GM23248 (cell line): ENCODE measurements around the gene BICDL2. TPM values are rescaled to one million over a fixed set of nuclear protein-coding genes. Genes with fewer than 3 reads are reported as not detected.
A peak's percentile ranks its signal among the peaks of the same experiment; 100 is the strongest.

Experiments used
- DNase-seq: peaks from one replicate; pipeline ENCODE4 v3.0.0-alpha.2; 2015
- H2AFZ ChIP-seq: fragments of 200-600 bp; sonication (generic); 2 replicates; pipeline ENCODE4 v1.6.1; 2016; ENCODE audit warnings: antibody characterized with exemption
- H3F3A ChIP-seq: fragments of 200-600 bp; sonication (generic); 2 replicates; pipeline ENCODE4 v1.6.1; 2016; ENCODE audit warnings: mild to moderate bottlenecking, antibody characterized with exemption, mixed run types; ENCODE audit not compliant: insufficient read depth
- H3K27ac ChIP-seq: fragments of 200-600 bp; sonication (generic); 2 replicates; pipeline ENCODE4 v1.5.1; 2016; ENCODE audit warnings: mild to moderate bottlenecking
- H3K27me3 ChIP-seq: fragments of 200-600 bp; sonication (generic); replicated peaks from 2 replicates; pipeline ENCODE4 v1.6.1; 2016; ENCODE audit warnings: mild to moderate bottlenecking; ENCODE audit not compliant: insufficient read depth
- H3K36me3 ChIP-seq: fragments of 200-600 bp; sonication (generic); 2 replicates; pipeline ENCODE4 v1.6.1; 2016; ENCODE audit warnings: low read depth, mild to moderate bottlenecking
- H3K4me1 ChIP-seq: fragments of 200-600 bp; sonication (generic); 2 replicates; pipeline ENCODE4 v1.6.1; 2016; ENCODE audit warnings: mild to moderate bottlenecking; ENCODE audit not compliant: insufficient read depth
- H3K4me2 ChIP-seq: fragments of 200-600 bp; sonication (generic); one replicate; pipeline ENCODE4 v1.6.1; 2016; ENCODE audit warnings: mild to moderate bottlenecking; ENCODE audit not compliant: unreplicated experiment
- H3K4me3 ChIP-seq: fragments of 200-600 bp; sonication (generic); 2 replicates; pipeline ENCODE4 v1.5.1; 2016; ENCODE audit warnings: mild to moderate bottlenecking
- H3K79me2 ChIP-seq: fragments of 200-600 bp; sonication (generic); 2 replicates; pipeline ENCODE4 v1.6.1; 2016; ENCODE audit warnings: mild to moderate bottlenecking; ENCODE audit not compliant: insufficient read depth
- H3K9ac ChIP-seq: fragments of 200-600 bp; sonication (generic); 2 replicates; pipeline ENCODE4 v1.6.1; 2016; ENCODE audit warnings: mild to moderate bottlenecking
- H3K9me2 ChIP-seq: fragments of 200-600 bp; sonication (generic); 2 replicates; pipeline ENCODE4 v1.6.1; 2016; ENCODE audit warnings: mixed run types, mild to moderate bottlenecking, moderate library complexity; ENCODE audit not compliant: insufficient read depth
- H3K9me3 ChIP-seq: fragments of 200-600 bp; sonication (generic); one replicate; pipeline ENCODE4 v1.6.1; 2017; ENCODE audit warnings: low read depth
- H4K20me1 ChIP-seq: fragments of 200-600 bp; sonication (generic); 2 replicates; pipeline ENCODE4 v1.6.0; 2016; ENCODE audit not compliant: insufficient read depth
- EZH2 ChIP-seq: fragments of 200-600 bp; sonication (generic); IDR thresholded peaks from 2 replicates; pipeline ENCODE4 v1.6.1; 2018; ENCODE audit warnings: antibody characterized with exemption, mild to moderate bottlenecking; ENCODE audit not compliant: insufficient read depth, poor library complexity, severe bottlenecking
- EZH2phosphoT487 ChIP-seq: fragments of 200-600 bp; sonication (generic); IDR thresholded peaks from 2 replicates; pipeline ENCODE4 v1.6.1; 2018; ENCODE audit warnings: antibody characterized with exemption, moderate library complexity, mild to moderate bottlenecking, low read depth; ENCODE audit not compliant: insufficient read depth
- WGBS, 2 experiments: methylation state at CpG; one replicate each; pipeline ENCODE4 v1.1.6; 2015 to 2017; ENCODE audit warnings: low lambda C conversion rate in 2 of 2, low coverage in 1 of 2; ENCODE audit errors: missing lambda C conversion rate in 2 of 2; 5-methylcytosine and 5-hydroxymethylcytosine counted together
- in situ Hi-C: fragments of 300-500 bp; cut with MboI; formaldehyde crosslinking; loops from 2 replicates; pipeline ENCODE4 v1.15.0; 2020
- polyA plus RNA-seq: library from polyadenylated mRNA; unstranded; fragments of >200 nt; fragmentation: Nextera tagmentation; extraction: Ambion mirVana; gene quantifications from 2 replicates; pipeline ENCODE4 v1.2.1, GENCODE V29; 2016
- total RNA-seq: library from RNA; depleted of rRNA; stranded (reverse); fragments of >200 nt; shearing (Covaris generic); gene quantifications from 2 replicates; pipeline ENCODE4 v1.2.3, GENCODE V29; 2014

The BICDL2 gene
- total and polyA plus RNA-seq, 2 experiments from 2014 or later = 0.11 to 0.63 TPM

DNA sequence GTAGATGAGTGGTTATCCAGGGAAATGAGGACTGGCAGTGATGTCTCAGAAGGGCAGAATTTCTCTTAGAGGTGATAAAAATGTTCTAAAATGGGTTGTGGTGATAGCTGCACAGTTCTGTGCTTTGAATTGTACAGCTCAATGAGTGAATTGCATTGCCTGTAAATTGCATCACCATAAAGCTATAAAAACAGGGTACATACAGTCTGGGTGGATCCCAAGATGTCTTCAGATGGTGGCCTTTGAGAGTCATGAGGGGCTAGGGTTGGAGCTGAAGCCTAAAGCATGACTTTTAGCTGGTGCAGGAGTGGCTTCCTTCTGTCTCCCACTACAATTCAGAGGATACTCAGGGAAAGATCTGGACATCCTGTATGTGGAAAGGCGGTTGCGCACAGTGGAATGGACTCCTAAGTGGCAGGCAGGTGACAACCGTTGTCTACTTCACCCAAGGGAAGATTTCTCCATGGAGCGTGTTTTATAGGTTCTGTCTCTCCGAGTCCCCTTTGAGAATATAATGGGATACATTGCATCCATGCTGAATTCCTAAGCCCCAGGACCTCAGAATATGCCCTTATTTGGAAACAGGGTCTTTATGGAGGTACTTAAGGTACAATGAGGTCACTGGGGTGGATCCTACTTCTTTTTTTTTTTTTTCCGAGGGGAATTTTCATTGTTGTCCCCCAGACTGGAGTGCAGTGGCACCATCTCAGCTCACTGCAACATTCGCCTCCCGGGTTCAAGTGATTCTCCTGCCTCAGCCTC, 27.1 kb upstream of the BICDL2 start:
- in situ Hi-C loops = no loop called here
- no peak overlapping the region for H2AFZ ChIP-seq
- WGBS, 2 experiments = 83 to 85% methylated on average over 8 of the region's 8 CpGs

DNA sequence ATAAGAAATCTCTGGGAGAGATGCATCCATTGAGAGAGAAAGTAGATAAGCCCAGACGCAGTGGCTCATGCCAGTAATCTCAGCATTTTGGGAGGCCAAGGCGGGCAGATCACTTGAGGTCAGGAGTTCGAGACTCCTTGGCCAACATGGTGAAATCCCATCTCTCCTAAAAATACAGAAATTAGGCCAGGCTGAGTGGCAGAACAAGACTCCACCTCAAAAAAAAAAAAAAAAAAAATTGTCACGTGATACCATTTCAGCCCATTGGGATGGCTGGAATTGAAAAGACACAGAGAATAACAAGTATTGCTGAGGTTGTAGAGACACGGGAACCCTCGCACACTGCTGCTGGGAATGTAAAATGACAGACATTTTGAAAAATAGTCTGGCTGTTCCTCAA, 25.8 kb upstream of the BICDL2 start:
- Histone ChIP-seq H3K36me3 (no peaks in the 10 kb centered on the region), H2AFZ (no peak overlapping the region), H3K9me3 (no peaks in the 10 kb centered on the region), H3K4me1 (peaks cover 5% of the 10 kb centered on the region), H3F3A (no peaks in the 10 kb centered on the region), H3K4me2 (no peak overlapping the region), H3K27me3 (no peaks in the 10 kb centered on the region), H3K9ac (no peak overlapping the region), H3K27ac (no peak overlapping the region), H3K4me3 (no peak overlapping the region), H3K79me2 (no peaks in the 10 kb centered on the region), H4K20me1 (no peaks in the 10 kb centered on the region), H3K9me2 (no peaks in the 10 kb centered on the region)
- WGBS, 2 experiments = 82 to 86% methylated on average over 6 of the region's 6 CpGs
- in situ Hi-C loops = no loop called here
- TF ChIP-seq EZH2phosphoT487 (no peak), EZH2 (no peak)
- DNase-seq = no peak

More for the DNA sequence above, 27.1 kb upstream of the BICDL2 start:
- no peaks in the 10 kb centered on the region for H4K20me1 ChIP-seq
- no peak for DNase-seq
- H3K9me3 ChIP-seq = no peaks in the 10 kb centered on the region
- no peaks in the 10 kb centered on the region for H3K9me2 ChIP-seq
- TF ChIP-seq EZH2phosphoT487 = no peak
- TF ChIP-seq EZH2 = no peak
- H3K27ac ChIP-seq = no peak overlapping the region
- H3K4me3 ChIP-seq = no peak overlapping the region
- no peaks in the 10 kb centered on the region for H3K36me3 ChIP-seq
- no peaks in the 10 kb centered on the region for H3F3A ChIP-seq
- H3K9ac ChIP-seq = no peak overlapping the region
- H3K27me3 ChIP-seq = no peaks in the 10 kb centered on the region
- H3K79me2 ChIP-seq = no peaks in the 10 kb centered on the region
- peaks cover 5% of the 10 kb centered on the region for H3K4me1 ChIP-seq
- H3K4me2 ChIP-seq = no peak overlapping the region

DNA sequence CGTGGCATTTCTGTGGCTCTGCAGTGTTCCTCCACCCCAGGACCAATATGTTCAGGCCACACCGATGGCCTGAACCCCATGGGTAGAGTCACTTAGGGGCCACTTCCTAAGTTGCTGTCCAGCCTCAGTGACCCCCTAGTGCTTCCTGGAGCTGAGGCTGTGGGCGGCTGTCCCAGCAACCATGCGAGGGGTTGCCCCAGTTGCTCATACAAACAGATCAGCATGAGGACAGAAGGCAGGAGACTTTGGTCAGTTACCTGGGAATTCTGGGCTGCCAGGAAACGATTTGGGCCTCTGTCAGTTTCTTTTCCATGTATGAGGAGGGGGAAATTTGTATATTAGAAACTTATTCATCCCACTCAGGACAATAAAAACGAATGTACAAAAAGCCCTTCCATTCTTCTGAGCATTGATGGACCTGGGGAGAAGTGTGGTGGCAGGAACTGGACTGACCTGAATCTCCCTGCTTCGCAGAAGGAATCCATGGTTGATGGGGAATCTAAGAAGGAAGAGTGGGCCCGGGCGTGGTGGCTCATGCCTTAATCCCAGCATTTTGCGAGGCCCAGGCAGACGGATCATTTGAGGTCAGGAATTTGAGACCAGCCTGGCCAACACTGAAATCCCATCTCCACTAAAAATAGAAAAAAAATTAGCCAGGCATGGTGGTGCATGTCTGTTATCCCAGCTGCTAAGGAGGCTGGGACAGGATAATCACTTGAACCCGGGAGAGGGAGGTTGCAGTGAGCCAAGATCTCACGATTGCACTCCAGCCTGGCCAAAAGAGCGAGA, 23.8 kb upstream of the BICDL2 start:
- no peaks in the 10 kb centered on the region for H3K27me3 ChIP-seq
- H3K4me3 ChIP-seq = no peak overlapping the region
- H3K9me2 ChIP-seq = no peaks in the 10 kb centered on the region
- H4K20me1 ChIP-seq = no peaks in the 10 kb centered on the region
- H3K4me2 ChIP-seq = no peak overlapping the region
- no peak overlapping the region for H2AFZ ChIP-seq
- WGBS, 2 experiments = 73 to 74% methylated on average over 14 of the region's 14 CpGs
- no peaks in the 10 kb centered on the region for H3K9me3 ChIP-seq
- no peak overlapping the region for H3K9ac ChIP-seq
- DNase-seq = no peak
- TF ChIP-seq EZH2 (no peak), EZH2phosphoT487 (no peak)
- H3K36me3 ChIP-seq = no peaks in the 10 kb centered on the region
- no peaks in the 10 kb centered on the region for H3F3A ChIP-seq
- in situ Hi-C loops = no loop called here
- H3K27ac ChIP-seq = no peak overlapping the region
- H3K79me2 ChIP-seq = no peaks in the 10 kb centered on the region
- peaks cover 4% of the 10 kb centered on the region for H3K4me1 ChIP-seq

DNA sequence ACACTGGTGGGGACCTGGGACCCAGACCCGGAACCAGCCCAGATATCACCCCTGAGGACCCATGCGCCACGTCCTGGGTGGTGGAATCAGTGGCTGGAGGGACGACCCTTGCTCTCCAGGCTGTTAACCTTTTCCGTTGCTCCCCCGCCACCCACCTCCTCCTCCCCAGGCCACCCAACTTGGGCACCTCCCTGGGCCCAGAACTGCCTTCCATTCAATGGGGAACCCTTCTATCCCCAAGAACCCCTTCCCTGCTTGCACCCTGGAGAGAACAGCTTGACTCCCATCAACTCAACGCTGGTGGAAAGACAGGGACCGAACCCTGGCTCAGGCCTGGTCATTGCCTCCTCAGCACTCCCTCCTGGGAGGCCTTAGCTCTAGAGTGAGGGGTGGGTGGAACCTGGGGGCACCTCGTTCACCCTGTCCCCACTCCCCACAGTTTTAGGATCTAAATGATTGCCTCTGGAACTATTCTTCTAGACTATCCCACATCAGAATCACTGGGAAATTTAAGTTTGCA, 23.0 kb upstream of the BICDL2 start:
- no peak for DNase-seq
- H3K27me3 ChIP-seq = no peaks in the 10 kb centered on the region
- peak overlapping the region; percentile 17; the same call in 1 of the 2 replicates for H3K27ac ChIP-seq
- H3K79me2 ChIP-seq = no peaks in the 10 kb centered on the region
- TF ChIP-seq EZH2 = no peak
- no peak for TF ChIP-seq EZH2phosphoT487
- H3K36me3 ChIP-seq = no peaks in the 10 kb centered on the region
- in situ Hi-C loops = no loop called here
- 77 to 83% methylated on average over 8 to 9 of the region's 9 CpGs for WGBS, 2 experiments
- no peaks in the 10 kb centered on the region for H3F3A ChIP-seq
- H3K9ac ChIP-seq = peak overlapping the region; percentile 86
- no peaks in the 10 kb centered on the region for H3K9me2 ChIP-seq
- H3K4me2 ChIP-seq = peak overlapping the region; percentile 81
- H2AFZ ChIP-seq = peak overlapping the region; percentile 96
- no peaks in the 10 kb centered on the region for H4K20me1 ChIP-seq
- no peaks in the 10 kb centered on the region for H3K4me1 ChIP-seq
- H3K9me3 ChIP-seq = no peaks in the 10 kb centered on the region
- H3K4me3 ChIP-seq = peak overlapping the region; percentile 90
